HepG2 (cell line): ENCODE data around the gene KIF1C. TPM values are rescaled to one million over a fixed set of nuclear protein-coding genes. Genes with fewer than 3 reads are reported as not detected.

ENCODE experiments used
- SCMH1 ChIP-seq: sonication (generic); formaldehyde crosslinking; IDR thresholded peaks from 2 replicates; pipeline ENCODE4 v1.9.0; 2021; ENCODE audit warnings: missing genetic modification reagents, mild to moderate bottlenecking, borderline replicate concordance
- THAP9 ChIP-seq: sonication (generic); formaldehyde crosslinking; IDR thresholded peaks from 2 replicates; pipeline ENCODE4; 2020; ENCODE audit warnings: missing genetic modification reagents, mild to moderate bottlenecking, borderline replicate concordance
- ZNF276 ChIP-seq: sonication (generic); formaldehyde crosslinking; IDR thresholded peaks from 2 replicates; pipeline ENCODE4 v1.4.0; 2020; ENCODE audit warnings: mild to moderate bottlenecking, low read depth, missing genetic modification reagents
- polyA plus RNA-seq, 8 experiments: library from polyadenylated mRNA; depleted of rRNA in 3 of 8; stranded (reverse) in 7 of 8; unstranded in 1 of 8; fragments of >200 nt; fragmentation: Illumina TruSeq in 4 of 8; extraction: Trizol in 4 of 8; gene quantifications; 2 replicates each; pipeline versions ENCODE4 v1.2.1 to v1.2.3, GENCODE V29; 2011 to 2016; ENCODE audit warnings: low read depth in 4 of 8, missing spikeins in 1 of 8, mixed read lengths in 1 of 8; ENCODE audit not compliant: insufficient read depth in 1 of 8
- total RNA-seq, 5 experiments: library from RNA; depleted of rRNA; stranded (reverse); fragments of >200 nt; fragmentation: Illumina TruSeq; extraction: Trizol; gene quantifications; 2 replicates each; pipeline ENCODE4 v1.2.3, GENCODE V29; 2016; ENCODE audit warnings: low read depth in 1 of 5
- TF ChIP-seq, protein P1 (sequence below): sonication (generic); formaldehyde crosslinking; IDR thresholded peaks from 2 replicates; pipeline ENCODE4 v1.8.1; 2022; ENCODE audit warnings: low read depth, mild to moderate bottlenecking, missing genetic modification reagents
- TF ChIP-seq, protein P2 (sequence below): sonication (generic); formaldehyde crosslinking; IDR thresholded peaks from 2 replicates; pipeline ENCODE4 v1.5.0; 2020; ENCODE audit warnings: mild to moderate bottlenecking, missing genetic modification reagents
- TF ChIP-seq, protein P3 (sequence below): sonication (generic); formaldehyde crosslinking; IDR thresholded peaks from 2 replicates; pipeline ENCODE4 v1.4.0; 2020; ENCODE audit warnings: mild to moderate bottlenecking, low read depth, missing genetic modification reagents
- TF ChIP-seq, protein P4 (sequence below): sonication (generic); formaldehyde crosslinking; IDR thresholded peaks from 2 replicates; pipeline ENCODE4 v1.5.1; 2020; ENCODE audit warnings: mild to moderate bottlenecking, missing genetic modification reagents, moderate library complexity

Gene KIF1C
- total and polyA plus RNA-seq, 2 of the 13 experiments (the other 11 are each of a cell fraction or from before 2014, with no cell fraction given) = 70.0 to 104 TPM

DNA sequence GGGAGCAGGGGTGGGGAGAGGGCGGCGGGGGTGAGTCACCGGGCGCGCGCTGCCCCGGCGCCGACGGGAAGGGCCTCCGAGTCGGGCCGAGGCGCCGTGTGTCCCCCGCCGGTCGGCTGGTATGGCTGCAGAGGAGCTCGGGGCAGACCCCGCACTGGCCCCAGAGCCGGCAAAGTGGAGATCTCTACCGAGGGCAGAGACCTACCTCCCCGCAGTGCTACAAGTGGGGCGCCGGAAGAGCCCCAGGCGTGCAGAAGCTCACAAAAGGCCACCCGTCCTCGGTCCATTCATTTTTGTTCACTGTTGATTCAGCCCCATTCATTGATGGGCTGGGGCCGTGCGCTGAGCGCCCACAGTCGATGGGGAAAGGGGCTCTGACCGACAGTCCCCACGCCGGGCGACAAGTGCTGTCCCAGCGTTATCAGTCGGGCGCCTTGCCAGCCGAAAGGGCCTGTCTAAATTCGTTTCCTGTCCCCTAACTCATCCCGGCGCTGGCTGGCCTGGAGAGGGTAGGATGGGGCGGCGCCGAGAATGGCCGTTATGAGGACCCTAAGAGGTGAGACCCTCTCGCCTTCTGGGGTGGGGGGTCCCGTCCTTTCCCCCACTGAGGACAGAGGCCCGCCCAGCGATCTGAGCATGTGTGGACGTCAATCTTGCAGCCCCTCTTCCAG, 47.5 kb upstream of the KIF1C start (continued):
- TF ChIP-seq SCMH1 (CRISPR knock-in tag) (no peak), THAP9 (CRISPR knock-in tag) (no peak), ZNF276 (CRISPR knock-in tag) (no peak)
- TF ChIP-seq, protein P1, sequence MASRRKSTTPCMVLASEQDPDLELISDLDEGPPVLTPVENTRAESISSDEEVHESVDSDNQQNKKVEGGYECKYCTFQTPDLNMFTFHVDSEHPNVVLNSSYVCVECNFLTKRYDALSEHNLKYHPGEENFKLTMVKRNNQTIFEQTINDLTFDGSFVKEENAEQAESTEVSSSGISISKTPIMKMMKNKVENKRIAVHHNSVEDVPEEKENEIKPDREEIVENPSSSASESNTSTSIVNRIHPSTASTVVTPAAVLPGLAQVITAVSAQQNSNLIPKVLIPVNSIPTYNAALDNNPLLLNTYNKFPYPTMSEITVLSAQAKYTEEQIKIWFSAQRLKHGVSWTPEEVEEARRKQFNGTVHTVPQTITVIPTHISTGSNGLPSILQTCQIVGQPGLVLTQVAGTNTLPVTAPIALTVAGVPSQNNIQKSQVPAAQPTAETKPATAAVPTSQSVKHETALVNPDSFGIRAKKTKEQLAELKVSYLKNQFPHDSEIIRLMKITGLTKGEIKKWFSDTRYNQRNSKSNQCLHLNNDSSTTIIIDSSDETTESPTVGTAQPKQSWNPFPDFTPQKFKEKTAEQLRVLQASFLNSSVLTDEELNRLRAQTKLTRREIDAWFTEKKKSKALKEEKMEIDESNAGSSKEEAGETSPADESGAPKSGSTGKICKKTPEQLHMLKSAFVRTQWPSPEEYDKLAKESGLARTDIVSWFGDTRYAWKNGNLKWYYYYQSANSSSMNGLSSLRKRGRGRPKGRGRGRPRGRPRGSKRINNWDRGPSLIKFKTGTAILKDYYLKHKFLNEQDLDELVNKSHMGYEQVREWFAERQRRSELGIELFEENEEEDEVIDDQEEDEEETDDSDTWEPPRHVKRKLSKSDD = no peak
- TF ChIP-seq, protein P2, sequence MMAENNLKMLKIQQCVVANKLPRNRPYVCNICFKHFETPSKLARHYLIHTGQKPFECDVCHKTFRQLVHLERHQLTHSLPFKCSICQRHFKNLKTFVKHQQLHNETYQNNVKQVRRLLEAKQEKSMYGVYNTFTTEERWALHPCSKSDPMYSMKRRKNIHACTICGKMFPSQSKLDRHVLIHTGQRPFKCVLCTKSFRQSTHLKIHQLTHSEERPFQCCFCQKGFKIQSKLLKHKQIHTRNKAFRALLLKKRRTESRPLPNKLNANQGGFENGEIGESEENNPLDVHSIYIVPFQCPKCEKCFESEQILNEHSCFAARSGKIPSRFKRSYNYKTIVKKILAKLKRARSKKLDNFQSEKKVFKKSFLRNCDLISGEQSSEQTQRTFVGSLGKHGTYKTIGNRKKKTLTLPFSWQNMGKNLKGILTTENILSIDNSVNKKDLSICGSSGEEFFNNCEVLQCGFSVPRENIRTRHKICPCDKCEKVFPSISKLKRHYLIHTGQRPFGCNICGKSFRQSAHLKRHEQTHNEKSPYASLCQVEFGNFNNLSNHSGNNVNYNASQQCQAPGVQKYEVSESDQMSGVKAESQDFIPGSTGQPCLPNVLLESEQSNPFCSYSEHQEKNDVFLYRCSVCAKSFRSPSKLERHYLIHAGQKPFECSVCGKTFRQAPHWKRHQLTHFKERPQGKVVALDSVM (CRISPR knock-in tag) = no peak; the same call in 1 of the 2 replicates
- TF ChIP-seq, protein P3, sequence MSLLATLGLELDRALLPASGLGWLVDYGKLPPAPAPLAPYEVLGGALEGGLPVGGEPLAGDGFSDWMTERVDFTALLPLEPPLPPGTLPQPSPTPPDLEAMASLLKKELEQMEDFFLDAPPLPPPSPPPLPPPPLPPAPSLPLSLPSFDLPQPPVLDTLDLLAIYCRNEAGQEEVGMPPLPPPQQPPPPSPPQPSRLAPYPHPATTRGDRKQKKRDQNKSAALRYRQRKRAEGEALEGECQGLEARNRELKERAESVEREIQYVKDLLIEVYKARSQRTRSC = no peak
- TF ChIP-seq, protein P4, sequence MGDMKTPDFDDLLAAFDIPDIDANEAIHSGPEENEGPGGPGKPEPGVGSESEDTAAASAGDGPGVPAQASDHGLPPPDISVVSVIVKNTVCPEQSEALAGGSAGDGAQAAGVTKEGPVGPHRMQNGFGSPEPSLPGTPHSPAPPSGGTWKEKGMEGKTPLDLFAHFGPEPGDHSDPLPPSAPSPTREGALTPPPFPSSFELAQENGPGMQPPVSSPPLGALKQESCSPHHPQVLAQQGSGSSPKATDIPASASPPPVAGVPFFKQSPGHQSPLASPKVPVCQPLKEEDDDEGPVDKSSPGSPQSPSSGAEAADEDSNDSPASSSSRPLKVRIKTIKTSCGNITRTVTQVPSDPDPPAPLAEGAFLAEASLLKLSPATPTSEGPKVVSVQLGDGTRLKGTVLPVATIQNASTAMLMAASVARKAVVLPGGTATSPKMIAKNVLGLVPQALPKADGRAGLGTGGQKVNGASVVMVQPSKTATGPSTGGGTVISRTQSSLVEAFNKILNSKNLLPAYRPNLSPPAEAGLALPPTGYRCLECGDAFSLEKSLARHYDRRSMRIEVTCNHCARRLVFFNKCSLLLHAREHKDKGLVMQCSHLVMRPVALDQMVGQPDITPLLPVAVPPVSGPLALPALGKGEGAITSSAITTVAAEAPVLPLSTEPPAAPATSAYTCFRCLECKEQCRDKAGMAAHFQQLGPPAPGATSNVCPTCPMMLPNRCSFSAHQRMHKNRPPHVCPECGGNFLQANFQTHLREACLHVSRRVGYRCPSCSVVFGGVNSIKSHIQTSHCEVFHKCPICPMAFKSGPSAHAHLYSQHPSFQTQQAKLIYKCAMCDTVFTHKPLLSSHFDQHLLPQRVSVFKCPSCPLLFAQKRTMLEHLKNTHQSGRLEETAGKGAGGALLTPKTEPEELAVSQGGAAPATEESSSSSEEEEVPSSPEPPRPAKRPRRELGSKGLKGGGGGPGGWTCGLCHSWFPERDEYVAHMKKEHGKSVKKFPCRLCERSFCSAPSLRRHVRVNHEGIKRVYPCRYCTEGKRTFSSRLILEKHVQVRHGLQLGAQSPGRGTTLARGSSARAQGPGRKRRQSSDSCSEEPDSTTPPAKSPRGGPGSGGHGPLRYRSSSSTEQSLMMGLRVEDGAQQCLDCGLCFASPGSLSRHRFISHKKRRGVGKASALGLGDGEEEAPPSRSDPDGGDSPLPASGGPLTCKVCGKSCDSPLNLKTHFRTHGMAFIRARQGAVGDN = peak; percentile 53
